SK-N-SH (cell line): Measurements from ENCODE around the gene CEACAM1.

Experiments
- CTCF ChIP-seq: fragments of 200-600 bp; sonication (generic); IDR thresholded peaks from 2 replicates; pipeline ENCODE4 v1.6.1; 2017; ENCODE audit warnings: antibody characterized with exemption, mild to moderate bottlenecking, moderate library complexity
- EZH2phosphoT487 ChIP-seq: fragments of 200-600 bp; sonication (generic); IDR thresholded peaks from 2 replicates; pipeline ENCODE4 v1.6.1; 2017; ENCODE audit warnings: low read depth, mixed run types, mild to moderate bottlenecking, antibody characterized with exemption, moderate library complexity, borderline replicate concordance
- PBX3 ChIP-seq: IDR thresholded peaks from 2 replicates; pipeline ENCODE4; 2012
- POLR2AphosphoS5 ChIP-seq: IDR thresholded peaks from 2 replicates; pipeline ENCODE4 v1.6.1; 2012; ENCODE audit warnings: low read depth, low read length
- RCOR1 ChIP-seq: fragments of 150-350 bp; IDR thresholded peaks from 2 replicates; pipeline ENCODE4 v1.6.1; 2017; ENCODE audit warnings: antibody characterized with exemption, low read length
- TAF1 ChIP-seq: IDR thresholded peaks from 2 replicates; pipeline ENCODE4 v1.6.1; 2012; ENCODE audit warnings: low read depth, mild to moderate bottlenecking, low read length, moderate library complexity, borderline replicate concordance
- TF ChIP-seq, protein P1 (sequence below): fragments of 150-350 bp; IDR thresholded peaks from 2 replicates; pipeline ENCODE4 v1.6.1; 2017; ENCODE audit warnings: antibody characterized with exemption, low read length, low read depth, borderline replicate concordance
- TF ChIP-seq, protein P2 (sequence below): IDR thresholded peaks from 2 replicates; pipeline ENCODE4 v1.6.1; 2012; ENCODE audit warnings: mild to moderate bottlenecking, low read depth, low read length, moderate library complexity

GRCh38 chr19:42495663-42496062 is 32.6 kb downstream of the CEACAM1 start:
- TF ChIP-seq RCOR1 (no peak), PBX3 (no peak), EZH2phosphoT487 (no peak), POLR2AphosphoS5 (no peak), CTCF (no peak), TAF1 (no peak)
- TF ChIP-seq, protein P1, sequence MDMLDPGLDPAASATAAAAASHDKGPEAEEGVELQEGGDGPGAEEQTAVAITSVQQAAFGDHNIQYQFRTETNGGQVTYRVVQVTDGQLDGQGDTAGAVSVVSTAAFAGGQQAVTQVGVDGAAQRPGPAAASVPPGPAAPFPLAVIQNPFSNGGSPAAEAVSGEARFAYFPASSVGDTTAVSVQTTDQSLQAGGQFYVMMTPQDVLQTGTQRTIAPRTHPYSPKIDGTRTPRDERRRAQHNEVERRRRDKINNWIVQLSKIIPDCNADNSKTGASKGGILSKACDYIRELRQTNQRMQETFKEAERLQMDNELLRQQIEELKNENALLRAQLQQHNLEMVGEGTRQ = no peak
- TF ChIP-seq, protein P2, sequence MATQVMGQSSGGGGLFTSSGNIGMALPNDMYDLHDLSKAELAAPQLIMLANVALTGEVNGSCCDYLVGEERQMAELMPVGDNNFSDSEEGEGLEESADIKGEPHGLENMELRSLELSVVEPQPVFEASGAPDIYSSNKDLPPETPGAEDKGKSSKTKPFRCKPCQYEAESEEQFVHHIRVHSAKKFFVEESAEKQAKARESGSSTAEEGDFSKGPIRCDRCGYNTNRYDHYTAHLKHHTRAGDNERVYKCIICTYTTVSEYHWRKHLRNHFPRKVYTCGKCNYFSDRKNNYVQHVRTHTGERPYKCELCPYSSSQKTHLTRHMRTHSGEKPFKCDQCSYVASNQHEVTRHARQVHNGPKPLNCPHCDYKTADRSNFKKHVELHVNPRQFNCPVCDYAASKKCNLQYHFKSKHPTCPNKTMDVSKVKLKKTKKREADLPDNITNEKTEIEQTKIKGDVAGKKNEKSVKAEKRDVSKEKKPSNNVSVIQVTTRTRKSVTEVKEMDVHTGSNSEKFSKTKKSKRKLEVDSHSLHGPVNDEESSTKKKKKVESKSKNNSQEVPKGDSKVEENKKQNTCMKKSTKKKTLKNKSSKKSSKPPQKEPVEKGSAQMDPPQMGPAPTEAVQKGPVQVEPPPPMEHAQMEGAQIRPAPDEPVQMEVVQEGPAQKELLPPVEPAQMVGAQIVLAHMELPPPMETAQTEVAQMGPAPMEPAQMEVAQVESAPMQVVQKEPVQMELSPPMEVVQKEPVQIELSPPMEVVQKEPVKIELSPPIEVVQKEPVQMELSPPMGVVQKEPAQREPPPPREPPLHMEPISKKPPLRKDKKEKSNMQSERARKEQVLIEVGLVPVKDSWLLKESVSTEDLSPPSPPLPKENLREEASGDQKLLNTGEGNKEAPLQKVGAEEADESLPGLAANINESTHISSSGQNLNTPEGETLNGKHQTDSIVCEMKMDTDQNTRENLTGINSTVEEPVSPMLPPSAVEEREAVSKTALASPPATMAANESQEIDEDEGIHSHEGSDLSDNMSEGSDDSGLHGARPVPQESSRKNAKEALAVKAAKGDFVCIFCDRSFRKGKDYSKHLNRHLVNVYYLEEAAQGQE = no peak
